SIG-M5 (cell line): ENCODE results near the gene GADL1.

Source experiments
- DNase-seq: peaks from one replicate; lab custom pipeline; 2025; lab: John Stamatoyannopoulos, UW

Gene GADL1

GRCh38 chr3:30721314-30721634 is 173.2 kb downstream of the GADL1 start:
- no peak for DNase-seq

GRCh38 chr3:30720586-30721313 is 173.7 kb downstream of the GADL1 start:
- DNase-seq, result no peak

GRCh38 chr3:30719536-30719935 is 174.9 kb downstream of the GADL1 start:
- DNase-seq, result no peak

- no peak for DNase-seq
Measured at GRCh38 chr3:30713885-30714503, 180.5 kb downstream of the GADL1 start.

- no peak for DNase-seq
Measured at GRCh38 chr3:30712991-30713390, 181.5 kb downstream of the GADL1 start.

GRCh38 chr3:30711867-30712266 is 182.6 kb downstream of the GADL1 start:
- no peak for DNase-seq

- DNase-seq, result no peak
Measured at GRCh38 chr3:30711151-30711550, 183.3 kb downstream of the GADL1 start.

GRCh38 chr3:30710017-30710416 is 184.4 kb downstream of the GADL1 start:
- DNase-seq, result no peak

- no peak for DNase-seq
Measured at GRCh38 chr3:30708472-30708871, 186.0 kb downstream of the GADL1 start.

- no peak for DNase-seq
Measured at GRCh38 chr3:30707825-30708224, 186.6 kb downstream of the GADL1 start.

GRCh38 chr3:30704931-30705890 is 189.2 kb downstream of the GADL1 start:
- no peak for DNase-seq

- DNase-seq, result no peak
Measured at GRCh38 chr3:30702828-30703397, 191.5 kb downstream of the GADL1 start.

- no peak for DNase-seq
Measured at GRCh38 chr3:30702038-30702827, 192.2 kb downstream of the GADL1 start.

GRCh38 chr3:30700702-30701321 is 193.6 kb downstream of the GADL1 start:
- no peak for DNase-seq

GRCh38 chr3:30699927-30700326 is 194.5 kb downstream of the GADL1 start:
- DNase-seq, result no peak

- DNase-seq, result no peak
Measured at GRCh38 chr3:30698549-30698948, 195.9 kb downstream of the GADL1 start.

GRCh38 chr3:30696896-30697295 is 197.6 kb downstream of the GADL1 start:
- no peak for DNase-seq

GRCh38 chr3:30696403-30696819 is 198.1 kb downstream of the GADL1 start:
- DNase-seq, result no peak

GRCh38 chr3:30695302-30696061 is 199.0 kb downstream of the GADL1 start:
- no peak for DNase-seq

- DNase-seq, result no peak
Measured at GRCh38 chr3:30694668-30695067, 199.8 kb downstream of the GADL1 start.
